NCI-H2196 treated with DMSO at 0.1 percent for 48 hours (cell line): ENCODE results near the gene PAQR8.
A peak's percentile ranks its signal among the peaks of the same experiment; 100 is the strongest.
"Not testable (repeated sequence)": the region's sequence is repeated elsewhere in the genome, so short reads cannot be mapped to it uniquely, and the experiment has no call there.

Experiments used
- DNase-seq: peaks from one replicate; lab custom pipeline; 2025; ENCODE audit not compliant: unreplicated experiment; lab: John Stamatoyannopoulos, UW

Gene PAQR8

DNA sequence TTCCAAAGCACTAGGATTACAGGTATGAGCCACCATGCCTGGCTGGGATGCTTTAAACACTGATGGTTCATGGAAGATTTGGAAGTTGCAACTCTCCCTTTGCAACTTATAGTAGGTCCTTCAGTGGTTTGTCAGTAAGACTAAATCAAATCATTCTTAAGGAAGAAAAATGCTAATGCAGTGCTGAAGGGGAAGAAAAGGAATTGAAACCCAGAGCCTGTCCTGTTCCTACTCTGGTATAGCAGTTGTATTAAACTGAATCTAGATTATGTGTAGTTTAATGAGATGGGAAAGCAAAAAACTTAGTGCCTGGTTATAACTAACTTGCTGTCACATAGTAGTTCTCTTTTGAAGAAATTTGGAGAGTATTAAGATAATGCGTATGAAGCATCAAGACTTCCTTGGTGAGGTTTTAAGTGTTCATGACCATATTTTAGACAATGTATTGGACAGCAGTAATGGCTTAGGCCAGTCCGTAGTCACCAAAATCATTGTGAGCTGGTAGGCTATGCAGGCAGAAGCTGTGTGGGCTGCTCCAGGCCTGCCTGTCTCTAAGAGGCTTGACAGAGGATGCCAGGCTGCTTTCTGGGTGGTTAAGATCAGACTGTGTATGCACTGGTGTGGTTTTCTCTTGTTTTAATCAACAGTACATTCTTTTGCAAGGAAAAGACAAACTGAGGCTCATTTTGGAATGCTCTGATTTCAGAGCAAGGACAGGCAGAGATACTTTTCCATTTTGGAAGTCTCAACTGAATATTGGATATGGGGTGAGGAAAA, 14.0 kb downstream of the PAQR8 start:
- DNase-seq: no peak

DNA sequence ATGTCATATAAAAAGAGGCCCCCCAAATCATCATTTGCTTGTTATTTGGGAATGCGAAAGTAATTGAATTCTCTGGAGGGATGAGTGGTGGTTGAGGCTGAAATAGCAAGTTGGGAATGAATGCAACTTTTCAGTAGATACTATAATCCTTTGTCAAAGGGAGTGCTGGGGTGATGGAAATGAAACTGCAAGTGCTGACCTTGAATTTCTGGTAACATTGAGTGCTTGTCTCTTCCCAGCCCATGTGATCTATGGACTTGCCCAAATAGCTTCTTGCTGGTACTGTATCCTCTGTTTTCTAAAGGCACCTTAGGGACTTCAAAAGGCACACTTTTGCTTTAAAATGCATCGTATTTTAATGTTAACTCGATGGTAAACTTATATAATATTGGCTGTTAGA, 14.8 kb downstream of the PAQR8 start:
- DNase-seq: no peak

DNA sequence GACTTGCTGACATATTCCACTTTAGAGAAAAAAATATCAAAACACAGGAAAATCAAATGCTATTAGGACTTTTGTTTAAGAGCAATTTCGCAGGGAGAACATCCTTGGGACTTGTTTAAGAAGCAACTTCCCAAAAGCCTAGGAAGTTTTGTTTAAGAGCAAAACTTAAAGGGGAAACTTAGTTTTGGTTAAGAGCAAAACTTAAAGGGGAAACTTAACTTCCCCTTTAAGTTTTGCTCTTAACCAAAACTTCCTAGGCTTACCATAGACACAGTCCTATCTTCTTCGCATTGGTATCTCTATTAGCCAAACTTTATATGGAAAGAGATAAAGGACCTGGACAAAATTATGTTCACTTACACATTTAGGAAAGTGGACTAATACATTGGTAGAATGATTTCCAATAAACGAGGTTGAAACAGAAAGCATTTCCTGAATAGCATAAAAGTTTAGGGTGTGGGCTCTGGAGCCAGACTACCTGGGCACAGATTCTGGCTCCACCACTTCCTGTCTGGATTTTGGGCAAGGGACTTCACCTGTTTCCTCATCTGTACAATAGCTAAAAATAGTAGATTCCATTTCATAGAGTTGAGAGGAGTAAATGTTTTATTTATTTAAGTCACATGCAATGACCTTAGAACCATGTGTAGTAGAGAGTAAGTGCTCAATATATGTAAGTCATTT, 15.7 kb downstream of the PAQR8 start:
- DNase-seq: no peak

DNA sequence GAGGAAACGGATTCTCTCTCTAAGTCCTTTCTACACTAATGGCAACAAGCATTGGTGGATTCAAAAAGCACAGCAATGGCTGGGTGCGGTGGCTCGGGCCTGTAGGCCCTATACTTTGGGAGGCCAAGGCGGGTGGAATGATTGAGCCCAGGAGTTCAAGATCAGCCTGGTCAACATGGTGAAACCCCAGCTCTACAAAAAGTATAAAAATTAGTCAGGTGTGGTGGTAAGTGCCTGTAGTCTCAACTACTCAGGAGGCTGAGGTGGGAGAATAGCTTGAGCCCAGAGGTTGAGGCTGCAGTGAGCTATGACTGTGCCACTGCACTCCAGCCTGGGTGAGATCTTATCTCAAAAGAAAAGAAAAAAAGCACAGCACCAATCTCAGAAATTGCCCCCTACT, 19.3 kb downstream of the PAQR8 start:
- no peak for DNase-seq

DNA sequence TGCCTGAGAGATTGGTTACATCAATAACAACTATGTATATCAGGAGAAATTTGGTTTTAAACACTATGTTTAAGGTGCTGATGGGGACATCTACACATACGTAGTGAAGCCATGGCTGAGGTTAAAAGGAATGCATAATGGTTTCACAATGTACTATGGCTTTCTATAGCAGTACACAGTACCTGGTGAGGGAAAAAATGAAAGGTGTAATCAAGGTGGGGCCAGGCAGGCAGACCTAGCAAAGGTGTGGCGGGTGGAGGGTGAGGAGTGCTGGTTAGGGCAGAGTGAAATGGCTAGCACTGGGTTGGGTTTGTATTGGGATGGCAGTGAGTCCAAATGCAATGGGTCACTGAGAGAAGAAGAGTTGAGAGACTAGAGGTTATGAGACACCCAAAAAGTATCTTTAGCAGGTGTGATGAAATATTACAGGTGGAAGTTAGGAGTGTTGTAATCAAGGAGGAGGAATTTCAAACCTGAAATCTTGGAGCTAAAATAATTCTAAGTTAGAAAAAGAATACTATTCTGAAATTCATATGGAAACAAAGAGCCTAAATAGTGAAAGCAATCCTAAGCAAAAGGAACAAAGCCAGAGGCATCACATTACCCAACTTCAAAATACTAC, 22.3 kb downstream of the PAQR8 start:
- no peak for DNase-seq

DNA sequence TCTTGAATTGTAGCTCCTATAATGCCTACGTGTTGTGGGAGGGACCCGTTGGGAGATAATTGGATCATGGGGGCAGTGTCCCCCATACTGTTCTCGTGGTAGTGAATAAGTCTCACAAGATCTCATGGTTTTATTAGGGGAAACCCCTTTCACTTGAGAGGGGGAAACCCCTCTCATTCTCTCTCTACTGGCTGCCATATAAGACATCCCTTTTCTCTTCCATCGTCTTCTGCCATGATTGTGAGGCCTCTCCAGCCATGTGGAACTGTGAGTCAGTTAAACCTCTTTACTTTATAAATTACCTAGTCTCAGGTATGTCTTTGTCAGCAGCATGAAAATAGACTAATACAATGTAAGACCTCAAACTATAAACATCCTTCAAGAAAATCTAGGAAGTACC, 23.1 kb downstream of the PAQR8 start:
- DNase-seq: no peak

DNA sequence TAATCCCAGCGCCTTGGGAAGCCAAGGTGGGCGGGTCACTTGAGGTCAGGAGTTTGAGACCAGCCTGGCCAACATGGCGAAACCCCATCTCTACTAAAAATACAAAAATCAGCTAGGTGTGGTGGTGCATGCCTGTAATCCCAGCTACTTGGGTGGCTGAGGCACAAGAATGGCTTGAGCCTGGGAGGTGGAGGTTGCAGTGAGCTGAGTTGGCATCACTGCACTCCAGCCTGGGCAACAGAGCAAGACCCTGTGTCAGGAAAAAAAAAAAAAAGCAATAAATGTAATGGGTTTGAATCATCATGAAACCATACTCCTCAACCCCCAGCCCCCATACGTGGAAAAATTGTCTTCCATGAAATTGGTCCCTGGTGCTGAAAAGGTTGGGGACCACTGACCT, 26.2 kb downstream of the PAQR8 start:
- not testable (repeated sequence) for DNase-seq

DNA sequence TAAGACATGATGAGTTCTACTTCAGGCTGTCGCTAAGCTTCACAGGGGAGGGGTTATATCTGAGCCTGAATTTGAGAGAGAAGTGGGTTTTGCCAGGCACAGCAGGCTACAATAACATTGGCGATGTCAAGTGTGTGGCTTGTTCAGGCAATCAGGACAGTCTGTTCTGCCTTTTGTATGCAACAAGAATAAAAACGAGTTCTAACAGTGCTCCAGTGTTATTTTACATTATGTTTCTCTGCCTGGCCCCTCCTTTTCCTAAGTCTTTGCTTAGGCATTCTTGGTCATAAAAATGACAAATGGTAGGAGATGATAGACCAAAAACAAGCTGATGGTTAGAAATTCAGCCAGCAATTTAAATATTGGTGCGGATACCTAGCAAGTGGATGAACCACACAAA, 26.8 kb downstream of the PAQR8 start:
- no peak for DNase-seq

DNA sequence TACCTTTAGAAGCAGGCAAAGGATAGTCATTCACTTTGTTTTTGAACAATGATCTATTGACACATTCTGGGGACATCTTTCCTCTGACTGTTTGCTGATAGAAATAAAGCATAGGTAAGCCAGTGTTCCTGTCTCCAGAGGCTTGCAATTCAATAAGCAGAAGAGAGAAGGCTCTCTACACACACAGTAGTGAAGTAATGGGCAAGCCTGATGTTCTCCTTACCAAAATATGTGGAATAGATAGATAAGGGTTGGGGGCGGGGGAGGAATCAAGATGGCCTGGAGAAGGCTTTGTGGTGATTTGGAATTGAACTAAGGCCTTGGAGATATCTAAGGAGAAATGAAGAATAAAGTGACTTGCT, 27.3 kb downstream of the PAQR8 start:
- DNase-seq: no peak

DNA sequence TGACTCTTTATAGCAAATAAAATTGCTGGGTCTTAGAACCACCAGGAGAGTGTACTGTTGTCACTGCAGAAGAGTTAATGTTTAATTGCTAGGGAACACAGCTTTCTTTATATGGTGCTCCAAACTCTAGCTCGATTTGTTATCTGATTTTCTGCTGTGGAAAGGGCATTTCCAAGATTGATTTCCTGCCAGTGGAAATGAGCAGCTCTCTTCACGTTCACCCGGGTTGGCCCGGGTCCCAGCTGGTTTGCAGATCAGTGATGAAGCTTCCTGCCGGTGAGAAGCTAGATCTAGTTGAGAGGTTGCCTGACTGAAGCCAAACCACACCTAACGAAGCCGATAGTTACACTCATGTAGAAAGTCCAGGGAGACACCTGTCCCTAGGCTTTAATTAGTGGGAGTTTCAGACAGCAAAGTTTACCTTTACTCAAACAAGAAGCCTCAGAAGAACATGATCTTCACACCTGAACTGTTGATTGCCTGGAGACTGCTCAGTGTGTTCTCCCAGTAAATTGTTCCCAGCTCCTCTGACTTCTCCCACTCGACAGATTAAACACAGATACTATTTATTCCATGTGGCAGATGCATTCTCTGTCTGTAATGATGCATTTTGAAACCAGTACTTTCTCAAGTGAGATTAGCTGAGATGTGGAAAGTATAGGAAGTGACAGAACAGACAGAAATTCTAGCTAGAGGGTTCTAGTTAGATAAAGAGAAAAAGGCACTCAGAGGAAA, 27.8 kb downstream of the PAQR8 start:
- DNase-seq: peak; percentile 76

DNA sequence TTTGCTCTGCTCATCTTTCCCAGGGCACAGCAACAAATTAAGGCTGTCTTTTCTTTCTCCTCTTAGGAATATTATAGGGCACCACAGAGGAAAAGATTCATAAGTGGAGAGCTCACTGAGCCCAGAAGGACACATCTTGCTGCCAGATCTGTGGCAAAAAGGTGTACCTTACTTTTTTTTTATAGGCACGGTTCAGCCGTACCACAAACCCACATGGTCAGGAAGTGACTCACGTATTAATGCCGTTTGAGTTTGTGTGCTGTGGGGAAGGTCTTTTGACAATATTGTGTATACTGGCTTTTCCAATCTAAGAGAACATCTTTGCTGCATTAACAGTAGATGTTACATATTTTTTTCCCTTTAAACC, 28.4 kb downstream of the PAQR8 start:
- no peak for DNase-seq

DNA sequence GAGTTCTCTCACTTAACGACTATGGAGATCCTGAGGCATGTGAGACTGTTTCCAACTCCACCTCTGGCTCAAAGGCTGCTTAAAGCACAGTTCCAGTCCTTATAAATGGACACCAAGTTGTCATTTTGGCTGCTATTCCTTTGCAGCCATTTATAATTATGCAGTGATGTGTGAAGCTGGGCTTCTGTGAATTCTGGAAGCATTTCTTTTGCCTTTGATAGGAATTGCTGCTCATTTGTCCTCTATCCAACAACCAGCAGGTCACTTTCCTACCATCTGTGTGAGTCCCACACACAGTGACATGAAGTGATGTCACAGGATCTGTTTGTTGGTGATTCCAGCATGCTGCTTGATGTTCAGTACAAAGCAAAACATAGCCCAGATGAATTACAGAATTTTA, 29.6 kb downstream of the PAQR8 start:
- no peak for DNase-seq

DNA sequence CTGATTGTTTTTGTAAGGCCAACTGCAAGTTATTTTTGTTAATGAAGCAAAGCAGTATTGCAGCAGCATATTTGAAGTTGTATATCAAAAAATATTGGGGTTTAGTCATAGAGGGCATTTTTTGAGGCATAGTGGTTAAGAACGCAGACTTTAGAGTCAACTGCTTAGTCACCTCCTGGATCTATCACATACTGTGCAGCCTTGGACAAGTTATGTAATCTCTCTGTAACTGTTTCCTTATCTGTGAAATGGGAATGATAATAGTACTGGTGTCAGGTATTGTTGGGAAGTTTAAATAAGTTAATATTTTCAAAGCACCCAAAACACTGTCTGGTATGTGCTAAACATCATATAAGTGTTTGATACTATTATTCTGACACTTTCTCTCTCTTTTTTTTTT, 31.0 kb downstream of the PAQR8 start:
- DNase-seq: no peak

DNA sequence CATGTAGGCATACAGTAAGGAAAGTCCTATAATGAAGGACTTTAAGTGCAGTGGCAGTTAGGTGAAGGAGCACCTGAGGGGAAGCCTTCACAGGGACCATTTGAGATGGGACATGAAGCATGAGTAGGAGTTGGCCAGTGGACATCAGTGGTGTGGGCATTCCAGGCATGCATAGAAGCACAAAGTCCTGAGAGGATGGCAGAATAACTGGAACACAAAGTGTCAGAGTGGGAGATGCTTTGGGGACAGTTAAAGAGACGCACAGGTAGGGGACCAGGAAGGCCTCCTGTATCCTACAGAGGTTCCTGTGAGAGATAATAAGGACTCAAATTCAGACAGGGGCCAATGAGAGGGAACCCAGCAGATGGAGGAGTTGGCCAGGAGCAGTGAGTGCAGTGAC, 31.8 kb downstream of the PAQR8 start:
- no peak for DNase-seq

DNA sequence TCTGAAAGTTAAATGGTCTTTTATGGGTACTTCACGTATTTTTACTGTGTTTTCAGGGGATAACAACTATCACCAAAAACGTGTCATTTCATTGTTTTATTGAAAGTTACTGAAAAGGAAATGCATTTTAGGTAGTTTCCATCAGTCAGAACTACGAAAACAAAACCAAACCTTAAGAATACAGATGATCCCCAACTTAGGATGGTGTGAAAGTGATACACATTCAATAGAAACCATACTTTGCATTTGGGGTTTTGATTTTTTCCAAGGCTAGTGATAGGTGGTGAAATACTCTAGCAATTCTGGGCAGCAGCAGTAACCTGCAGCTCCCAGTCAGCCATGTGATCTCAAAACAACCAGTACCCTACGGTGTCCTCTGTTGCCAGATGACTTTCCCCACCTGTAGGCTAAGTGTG, 32.3 kb downstream of the PAQR8 start:
- no peak for DNase-seq

DNA sequence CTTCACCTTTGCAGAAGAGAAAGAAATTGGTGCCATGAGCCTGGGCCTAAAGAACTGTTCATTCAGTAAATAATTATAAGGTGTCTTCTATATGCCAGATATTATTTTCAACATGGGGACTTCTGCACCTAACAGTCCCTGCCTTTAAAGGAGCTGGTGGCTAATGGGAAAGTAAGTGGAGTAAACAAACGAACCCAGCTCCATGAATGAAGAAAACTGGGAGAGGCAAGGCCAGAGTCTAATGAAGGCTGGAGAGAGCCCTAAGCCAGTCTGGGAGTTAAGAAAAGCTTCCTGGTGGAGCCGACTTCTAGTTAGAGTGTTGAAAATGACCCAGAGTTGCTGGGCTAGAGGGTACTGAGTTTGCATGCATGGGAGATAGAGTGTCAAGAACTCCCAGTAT, 34.0 kb downstream of the PAQR8 start:
- no peak for DNase-seq

DNA sequence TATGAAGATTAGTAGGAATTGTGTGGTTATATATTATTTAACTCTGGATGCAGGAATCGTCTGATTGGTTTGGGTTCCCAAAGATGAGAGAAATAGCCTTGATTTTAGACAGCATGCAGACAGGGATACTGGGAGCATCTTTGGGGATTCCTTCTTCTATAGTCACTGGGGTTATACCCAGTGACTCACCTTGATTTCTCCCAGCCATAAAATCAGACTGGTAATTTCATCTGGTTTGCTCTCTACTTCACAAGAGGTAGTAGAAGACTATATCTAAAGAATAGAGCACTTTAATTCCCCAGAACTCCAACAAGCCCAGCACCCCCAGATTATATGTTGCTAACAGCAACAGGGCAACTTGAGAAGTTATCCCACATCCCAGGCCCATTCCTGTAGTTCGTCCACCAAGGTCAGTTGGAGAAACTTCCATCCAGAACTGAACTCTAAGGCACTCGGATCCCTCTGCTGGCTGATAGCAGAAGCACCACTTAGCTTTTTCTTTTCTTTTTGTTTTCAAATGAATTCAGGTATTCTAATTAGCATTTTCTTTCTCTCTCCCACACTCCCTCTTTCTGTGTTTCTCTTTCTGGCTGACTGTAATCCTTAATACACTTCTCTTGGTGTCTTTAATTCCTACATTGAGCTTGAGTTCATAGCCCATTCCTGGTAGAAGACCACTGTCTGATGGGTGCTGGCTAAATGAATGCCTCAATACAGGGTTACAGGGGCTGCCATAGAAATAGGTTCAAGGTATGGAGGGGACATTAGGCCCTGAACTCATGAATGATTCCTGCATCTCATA, 37.8 kb downstream of the PAQR8 start:
- peak; percentile 48 for DNase-seq

DNA sequence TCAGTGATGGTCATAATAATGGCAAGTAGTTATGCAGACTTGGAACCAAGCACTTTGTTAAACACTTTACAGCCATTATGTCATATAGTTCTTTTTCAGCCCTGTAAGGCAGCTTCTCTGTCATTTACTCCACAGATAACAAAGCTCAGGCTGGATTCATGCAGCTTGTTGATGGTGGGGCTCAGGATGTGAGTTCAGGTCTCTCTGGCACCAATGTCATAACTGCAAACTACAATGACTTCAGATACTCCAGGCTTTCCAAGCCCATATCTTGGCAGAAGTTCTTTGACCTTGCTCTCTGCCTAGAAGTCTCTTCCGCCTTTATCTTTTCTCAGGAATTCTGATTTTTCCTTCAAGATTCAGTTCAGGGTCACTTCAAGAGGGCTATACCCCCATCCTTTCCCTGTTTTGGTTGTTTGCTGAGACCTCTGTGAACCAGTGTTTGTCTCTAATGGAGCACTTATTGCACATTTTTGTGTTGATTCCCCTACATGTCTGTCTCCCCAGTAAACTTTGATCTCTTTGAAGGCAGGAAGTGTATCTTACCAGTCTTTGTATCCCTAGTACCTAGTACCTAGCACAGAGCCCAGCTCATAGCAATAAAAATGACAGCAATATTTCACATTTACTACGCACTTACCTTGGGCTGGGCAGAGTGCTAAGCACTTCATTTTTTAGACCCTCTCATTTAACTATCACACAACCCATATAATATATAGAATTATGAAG, 38.5 kb downstream of the PAQR8 start:
- DNase-seq: no peak

DNA sequence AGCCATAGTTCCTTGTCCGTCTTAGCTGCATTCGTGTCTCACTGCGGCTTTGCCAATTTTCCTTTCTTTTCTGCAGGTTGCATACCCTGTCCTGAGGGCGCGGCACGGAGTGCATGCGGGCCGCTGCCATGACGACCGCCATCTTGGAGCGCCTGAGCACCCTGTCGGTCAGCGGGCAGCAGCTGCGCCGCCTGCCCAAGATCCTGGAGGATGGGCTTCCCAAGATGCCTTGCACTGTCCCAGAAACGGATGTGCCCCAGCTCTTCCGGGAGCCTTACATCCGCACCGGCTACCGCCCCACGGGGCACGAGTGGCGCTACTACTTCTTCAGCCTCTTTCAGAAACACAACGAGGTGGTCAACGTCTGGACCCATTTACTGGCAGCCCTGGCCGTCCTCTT, 41.1 kb downstream of the PAQR8 start:
- DNase-seq: no peak

DNA sequence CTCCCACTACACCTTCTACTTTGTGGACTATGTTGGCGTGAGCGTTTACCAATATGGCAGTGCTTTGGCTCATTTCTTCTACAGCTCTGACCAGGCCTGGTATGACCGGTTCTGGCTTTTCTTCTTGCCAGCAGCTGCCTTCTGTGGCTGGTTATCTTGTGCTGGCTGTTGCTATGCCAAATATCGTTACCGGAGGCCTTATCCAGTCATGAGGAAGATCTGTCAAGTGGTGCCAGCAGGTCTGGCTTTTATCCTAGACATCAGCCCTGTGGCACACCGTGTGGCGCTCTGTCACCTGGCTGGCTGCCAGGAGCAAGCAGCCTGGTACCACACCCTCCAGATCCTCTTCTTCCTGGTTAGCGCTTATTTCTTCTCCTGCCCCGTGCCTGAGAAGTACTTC, 41.7 kb downstream of the PAQR8 start:
- peak; percentile 54 for DNase-seq
